Mucosa of stomach (tissue), 1 donor: Measurements from ENCODE around the gene APOH.

Experiments used
- H3K27me3 ChIP-seq: one replicate; pipeline ENCODE4 v1.7.0; 2013; ENCODE audit warnings: mild to moderate bottlenecking, low read length; ENCODE audit not compliant: control insufficient read depth, insufficient read depth
- H3K36me3 ChIP-seq: one replicate; pipeline ENCODE4 v1.7.0; 2013; ENCODE audit warnings: low read length; ENCODE audit not compliant: control insufficient read depth, insufficient read depth
- H3K4me1 ChIP-seq: one replicate; pipeline ENCODE4 v1.7.0; 2013; ENCODE audit warnings: mild to moderate bottlenecking, low read length; ENCODE audit not compliant: control insufficient read depth, insufficient read depth
- H3K4me3 ChIP-seq: one replicate; pipeline ENCODE4 v1.7.0; 2013; ENCODE audit warnings: low read length
- H3K9ac ChIP-seq: one replicate; pipeline ENCODE4 v1.7.0; 2013; ENCODE audit warnings: mild to moderate bottlenecking, low read length, moderate library complexity
- H3K9me3 ChIP-seq: one replicate; pipeline ENCODE4 v1.7.0; 2013; ENCODE audit warnings: mild to moderate bottlenecking, low read length, moderate library complexity; ENCODE audit not compliant: control insufficient read depth
- donor health status: Pancreatic carcinoma.

Gene APOH

DNA sequence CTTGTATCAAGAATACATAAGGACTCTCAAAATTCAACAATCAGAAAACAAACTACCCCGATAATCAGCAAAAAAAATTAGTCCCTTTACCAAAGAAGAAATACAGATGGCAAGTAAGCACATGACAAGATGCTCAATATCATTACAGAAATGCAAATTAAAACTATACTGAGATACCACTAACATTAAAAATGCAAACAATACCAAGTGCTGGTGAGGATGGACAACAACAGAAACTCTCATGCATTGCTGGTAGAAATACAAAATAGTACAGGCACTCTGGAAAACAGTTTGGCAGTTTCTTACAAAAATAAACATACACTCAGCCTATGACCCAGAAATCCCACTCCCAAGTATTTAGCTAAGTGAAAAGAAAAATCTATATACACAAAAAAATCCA, 44.8 kb downstream of the APOH start:
- Histone ChIP-seq H3K4me3 (no peak overlapping the region), H3K4me1 (no peaks in the 10 kb centered on the region), H3K9me3 (no peaks in the 10 kb centered on the region), H3K27me3 (no peaks in the 10 kb centered on the region), H3K36me3 (no peaks in the 10 kb centered on the region), H3K9ac (no peak overlapping the region)

DNA sequence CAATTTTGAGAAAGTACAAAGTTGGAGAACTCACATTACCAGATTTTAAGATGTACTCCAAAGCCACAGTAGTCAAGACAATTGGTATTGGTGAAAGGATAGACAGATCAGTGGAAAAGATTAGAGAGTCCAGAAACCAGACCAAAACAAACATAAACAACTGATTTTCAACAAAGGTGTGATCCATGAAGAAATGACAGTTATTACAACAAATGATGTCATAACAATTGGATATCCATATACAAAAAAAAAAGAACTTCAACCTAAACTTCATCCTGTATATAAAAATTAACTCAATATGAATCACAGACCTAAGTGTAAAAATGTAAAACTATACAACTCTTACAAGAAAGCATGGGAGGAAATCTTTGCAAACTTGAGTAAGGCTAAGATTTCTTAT, 45.7 kb downstream of the APOH start:
- no peak overlapping the region for H3K4me3 ChIP-seq
- no peaks in the 10 kb centered on the region for H3K4me1 ChIP-seq
- no peaks in the 10 kb centered on the region for H3K9me3 ChIP-seq
- no peaks in the 10 kb centered on the region for H3K36me3 ChIP-seq
- H3K27me3 ChIP-seq, result no peaks in the 10 kb centered on the region
- H3K9ac ChIP-seq, result no peak overlapping the region

- Histone ChIP-seq H3K9me3 (no peaks in the 10 kb centered on the region), H3K4me3 (no peak overlapping the region), H3K4me1 (no peaks in the 10 kb centered on the region), H3K9ac (no peak overlapping the region), H3K36me3 (no peaks in the 10 kb centered on the region), H3K27me3 (no peaks in the 10 kb centered on the region)
Measured at GRCh38 chr17:66178642-66179041, 50.6 kb downstream of the APOH start.

GRCh38 chr17:66177048-66177447, 52.2 kb downstream of the APOH start:
- Histone ChIP-seq H3K4me3 (no peak overlapping the region), H3K4me1 (no peaks in the 10 kb centered on the region), H3K27me3 (no peaks in the 10 kb centered on the region), H3K36me3 (no peaks in the 10 kb centered on the region), H3K9me3 (no peaks in the 10 kb centered on the region), H3K9ac (no peak overlapping the region)

DNA sequence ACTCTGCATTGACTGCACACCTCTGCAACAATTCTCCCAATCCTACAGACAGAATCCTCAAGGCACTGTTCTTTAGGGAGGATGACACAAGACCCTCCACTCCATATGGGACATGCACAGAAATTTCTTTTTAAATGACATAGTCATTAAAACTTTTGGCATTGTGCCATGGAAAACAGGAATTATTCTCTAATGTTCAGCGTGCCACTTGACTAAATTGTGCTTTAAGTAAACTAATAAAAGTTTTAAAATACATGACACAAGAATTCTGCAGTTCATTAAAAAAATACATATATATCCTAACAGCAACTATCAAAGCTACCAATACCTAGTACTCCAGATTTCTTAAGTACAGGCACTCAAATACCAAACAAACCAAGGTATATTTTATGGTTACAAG, 53.3 kb downstream of the APOH start:
- H3K27me3 ChIP-seq, result no peaks in the 10 kb centered on the region
- H3K4me1 ChIP-seq, result no peaks in the 10 kb centered on the region
- H3K9ac ChIP-seq, result no peak overlapping the region
- H3K4me3 ChIP-seq, result no peak overlapping the region
- no peaks in the 10 kb centered on the region for H3K36me3 ChIP-seq
- H3K9me3 ChIP-seq, result no peaks in the 10 kb centered on the region

DNA sequence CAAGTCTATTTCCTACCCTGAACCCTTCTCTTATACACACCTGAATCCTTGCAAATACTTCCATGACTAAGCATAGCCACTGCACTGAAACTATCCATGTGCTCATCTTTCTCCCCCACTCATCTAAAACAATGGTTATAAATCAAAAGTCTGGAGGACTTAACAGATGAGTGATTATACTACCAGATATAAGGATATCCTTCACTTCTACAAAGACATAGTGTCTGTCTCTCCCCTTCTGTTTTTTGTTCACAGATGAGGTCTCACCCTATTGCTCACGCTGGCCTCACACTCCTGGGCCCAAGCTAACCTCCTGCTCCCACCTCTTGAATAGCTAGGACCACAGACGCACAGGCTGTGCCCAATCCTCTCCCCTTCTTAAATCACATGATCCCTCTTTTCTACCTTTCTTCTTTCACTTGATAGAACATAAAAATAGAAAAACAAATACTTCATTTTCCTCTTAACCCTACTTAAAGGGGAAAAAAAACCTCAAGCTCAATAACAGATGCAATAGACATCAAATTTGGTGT, 56.5 kb downstream of the APOH start:
- Histone ChIP-seq H3K9me3 (no peaks in the 10 kb centered on the region), H3K4me1 (no peaks in the 10 kb centered on the region), H3K9ac (no peak overlapping the region), H3K4me3 (no peak overlapping the region), H3K36me3 (no peaks in the 10 kb centered on the region), H3K27me3 (no peaks in the 10 kb centered on the region)

- no peak overlapping the region for H3K4me3 ChIP-seq
- no peaks in the 10 kb centered on the region for H3K4me1 ChIP-seq
- H3K27me3 ChIP-seq, result no peaks in the 10 kb centered on the region
- no peaks in the 10 kb centered on the region for H3K9me3 ChIP-seq
- H3K9ac ChIP-seq, result no peak overlapping the region
- H3K36me3 ChIP-seq, result no peaks in the 10 kb centered on the region
Measured at GRCh38 chr17:66172144-66172543, 57.1 kb downstream of the APOH start.

GRCh38 chr17:66171692-66172091, 57.5 kb downstream of the APOH start:
- no peaks in the 10 kb centered on the region for H3K4me1 ChIP-seq
- H3K36me3 ChIP-seq, result no peaks in the 10 kb centered on the region
- no peak overlapping the region for H3K9ac ChIP-seq
- H3K27me3 ChIP-seq, result no peaks in the 10 kb centered on the region
- H3K9me3 ChIP-seq, result no peaks in the 10 kb centered on the region
- H3K4me3 ChIP-seq, result no peak overlapping the region

GRCh38 chr17:66171172-66171571, 58.0 kb downstream of the APOH start:
- H3K4me1 ChIP-seq, result no peaks in the 10 kb centered on the region
- no peaks in the 10 kb centered on the region for H3K27me3 ChIP-seq
- H3K4me3 ChIP-seq, result no peak overlapping the region
- no peaks in the 10 kb centered on the region for H3K9me3 ChIP-seq
- H3K36me3 ChIP-seq, result no peaks in the 10 kb centered on the region
- H3K9ac ChIP-seq, result no peak overlapping the region

GRCh38 chr17:66169839-66170238, 59.4 kb downstream of the APOH start:
- no peaks in the 10 kb centered on the region for H3K36me3 ChIP-seq
- H3K4me3 ChIP-seq, result no peak overlapping the region
- no peaks in the 10 kb centered on the region for H3K27me3 ChIP-seq
- no peak overlapping the region for H3K9ac ChIP-seq
- H3K9me3 ChIP-seq, result no peaks in the 10 kb centered on the region
- no peaks in the 10 kb centered on the region for H3K4me1 ChIP-seq

GRCh38 chr17:66167189-66167815, 61.9 kb downstream of the APOH start:
- Histone ChIP-seq H3K9me3 (no peaks in the 10 kb centered on the region), H3K4me1 (no peaks in the 10 kb centered on the region), H3K27me3 (no peaks in the 10 kb centered on the region), H3K9ac (no peak overlapping the region), H3K36me3 (no peaks in the 10 kb centered on the region), H3K4me3 (no peak overlapping the region)

GRCh38 chr17:66165537-66166123, 63.6 kb downstream of the APOH start:
- Histone ChIP-seq H3K9ac (no peak overlapping the region), H3K27me3 (no peaks in the 10 kb centered on the region), H3K4me3 (no peak overlapping the region), H3K4me1 (no peaks in the 10 kb centered on the region), H3K9me3 (no peaks in the 10 kb centered on the region), H3K36me3 (no peaks in the 10 kb centered on the region)
